ENCODE data around the gene SIGLEC1.

- no peak for TF ChIP-seq CTCF (IDR thresholded peaks at IDR 0.05; ENCODE audit: low read length)
- no peak for TF ChIP-seq EZH2 (optimal IDR thresholded peaks at IDR 0.05; ENCODE audit: low read depth, low read length)
These were observed 17.5 kb downstream of the SIGLEC1 start for GRCh38 chr20:3694864-3695263.

All from MM.1S (cell line).